GM21576 (cell line): Measurements from ENCODE around the gene ELOVL7.
"Not testable (repeated sequence)": the region's sequence is repeated elsewhere in the genome, so short reads cannot be mapped to it uniquely, and the experiment has no call there.

ENCODE experiments used
- ATAC-seq: cut with Tn5 transposase; IDR thresholded peaks from one replicate; pipeline ENCODE4 v1.9.1; 2021; ENCODE audit warnings: mild to moderate bottlenecking, moderate library complexity; ENCODE audit not compliant: unreplicated experiment

The ELOVL7 gene

DNA sequence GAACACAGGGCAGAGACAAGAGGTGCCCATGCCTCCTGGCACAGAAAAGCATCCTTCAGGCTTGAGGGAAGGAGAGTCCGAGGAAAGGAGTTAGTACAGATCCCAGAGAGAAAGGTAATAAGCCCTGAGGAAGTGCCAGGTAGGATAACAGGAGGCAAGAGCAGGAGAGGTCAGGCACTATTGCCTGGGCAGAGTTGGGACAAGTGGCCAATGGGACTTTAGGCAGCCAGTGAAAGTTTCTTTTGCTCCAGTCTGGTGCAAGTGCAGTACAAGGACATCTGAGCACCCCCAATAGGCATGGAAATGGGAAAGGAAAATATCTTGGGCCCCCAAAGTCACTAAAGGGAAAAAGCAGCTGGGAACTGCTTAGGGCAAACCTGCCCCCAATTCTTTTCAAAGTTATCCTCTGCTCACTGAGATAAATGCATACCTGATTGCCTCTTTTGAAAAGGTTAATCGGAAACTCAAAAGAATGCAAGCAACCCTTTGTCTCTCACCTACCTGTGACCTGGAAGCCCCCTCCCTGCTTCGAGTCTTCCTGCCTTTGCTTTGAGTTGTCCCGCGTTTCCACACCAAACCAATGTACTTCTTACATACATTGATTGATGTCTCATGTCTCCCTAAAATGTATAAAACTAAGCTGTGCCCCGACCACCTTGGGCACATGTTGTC lies 46.5 kb downstream of the ELOVL7 start:
- no peak for ATAC-seq

DNA sequence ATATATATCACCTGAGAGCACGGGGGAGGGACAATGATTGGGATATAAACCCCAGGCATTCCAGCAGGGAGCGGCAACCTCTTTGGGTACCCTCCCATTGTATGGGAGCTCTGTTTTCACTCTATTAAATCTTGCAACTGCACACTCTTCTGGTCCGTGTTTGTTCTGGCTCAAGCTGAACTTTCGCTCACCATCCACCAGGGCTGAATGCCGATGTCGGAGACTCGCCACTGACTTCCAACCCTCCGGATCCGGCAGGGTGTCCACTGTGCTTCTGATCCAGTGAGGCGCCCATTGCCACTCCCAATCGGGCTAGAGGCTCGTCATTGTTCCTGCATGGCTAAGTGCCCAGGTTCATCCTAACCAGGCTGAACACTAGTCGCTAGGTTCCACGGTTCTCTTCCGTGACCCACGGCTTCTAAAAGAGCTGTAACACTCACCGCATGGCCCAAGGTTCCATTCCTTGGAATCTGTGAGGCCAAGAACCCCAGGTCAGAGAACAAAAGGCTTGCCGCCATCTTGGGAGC lies 48.6 kb downstream of the ELOVL7 start:
- ATAC-seq = not testable (repeated sequence)

DNA sequence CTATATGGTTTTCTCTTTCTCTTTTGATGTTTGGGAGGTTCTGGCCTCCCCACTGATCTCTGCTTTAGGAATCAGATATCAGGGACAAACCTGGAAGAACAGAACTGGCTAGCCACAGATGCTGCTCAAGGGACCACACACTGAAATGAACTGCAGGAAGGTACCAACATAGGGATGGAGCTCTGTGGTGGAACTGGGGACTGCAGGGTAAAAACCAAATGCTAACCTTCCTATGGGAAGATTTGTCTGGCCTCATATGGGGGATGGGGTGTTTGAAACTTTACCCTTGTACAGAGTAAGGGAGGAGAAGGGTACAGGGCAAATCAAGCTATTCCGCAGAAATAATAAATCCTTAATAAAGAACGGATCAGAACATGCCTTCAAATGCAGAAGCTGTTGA lies 49.4 kb downstream of the ELOVL7 start:
- ATAC-seq = no peak

DNA sequence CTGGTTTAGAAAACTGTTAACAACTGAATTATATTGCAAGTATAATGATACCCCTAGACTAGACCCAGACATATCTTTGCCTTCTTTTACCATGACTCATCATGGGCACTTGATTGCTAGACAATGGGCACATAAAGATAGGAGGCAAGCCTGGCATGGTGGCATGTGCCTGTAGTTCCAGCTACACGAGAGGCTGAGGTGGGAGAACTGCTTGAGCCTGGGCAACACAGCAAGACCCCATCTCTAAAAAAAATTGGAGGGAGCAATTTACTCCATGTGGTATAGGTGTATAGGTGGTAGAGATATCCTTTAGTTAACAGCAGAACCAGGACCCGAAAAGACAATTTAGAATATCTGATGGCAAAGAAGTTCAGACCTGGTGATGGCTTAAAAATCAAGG lies 51.6 kb downstream of the ELOVL7 start:
- ATAC-seq = no peak

DNA sequence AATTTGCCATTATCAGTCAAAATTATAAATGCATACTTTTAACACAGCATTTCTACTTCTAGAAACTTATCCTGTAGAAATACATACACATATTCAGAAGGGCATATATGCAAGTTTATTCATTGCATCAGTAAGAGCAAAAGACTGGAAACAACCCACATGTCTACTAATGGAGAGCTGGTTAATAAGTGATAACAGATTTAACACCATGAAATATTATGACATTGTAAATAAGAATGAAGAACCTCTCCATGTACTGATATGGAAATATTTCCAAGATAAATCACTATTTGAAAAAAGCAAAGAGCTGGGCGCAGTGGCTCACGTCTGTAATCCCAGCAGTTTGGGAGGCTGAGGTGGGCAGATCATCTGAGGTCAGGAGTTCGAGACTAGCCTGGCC lies 54.5 kb downstream of the ELOVL7 start:
- no peak for ATAC-seq

DNA sequence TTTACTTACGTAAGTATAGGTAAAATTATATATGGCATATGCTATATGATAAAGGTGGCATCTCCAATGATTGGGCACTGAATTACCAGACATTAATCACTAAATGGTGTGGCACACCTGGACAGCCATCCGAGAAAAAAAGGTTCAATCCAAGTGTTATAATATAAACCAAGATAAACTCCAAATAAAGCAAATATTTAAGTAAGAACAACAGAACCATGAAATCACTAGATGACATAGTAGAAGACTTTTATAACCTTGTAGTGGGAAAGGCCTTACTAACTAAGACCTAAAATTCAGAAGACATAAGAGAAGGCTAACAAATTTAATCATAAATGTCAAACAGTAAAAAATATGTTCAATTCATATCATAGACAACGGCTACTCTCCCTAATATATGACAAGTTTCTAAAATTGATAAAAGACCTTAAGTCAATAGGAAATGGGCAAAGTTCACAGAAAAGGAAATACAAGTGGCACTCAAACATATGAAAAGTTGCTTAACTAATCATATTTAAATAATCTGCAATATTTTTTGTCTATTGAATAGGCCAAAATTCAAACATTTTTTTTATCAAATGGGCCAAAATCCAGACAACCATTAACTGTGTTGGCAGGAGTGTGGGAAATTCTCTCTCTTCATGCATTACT lies 55.1 kb downstream of the ELOVL7 start:
- ATAC-seq = no peak

DNA sequence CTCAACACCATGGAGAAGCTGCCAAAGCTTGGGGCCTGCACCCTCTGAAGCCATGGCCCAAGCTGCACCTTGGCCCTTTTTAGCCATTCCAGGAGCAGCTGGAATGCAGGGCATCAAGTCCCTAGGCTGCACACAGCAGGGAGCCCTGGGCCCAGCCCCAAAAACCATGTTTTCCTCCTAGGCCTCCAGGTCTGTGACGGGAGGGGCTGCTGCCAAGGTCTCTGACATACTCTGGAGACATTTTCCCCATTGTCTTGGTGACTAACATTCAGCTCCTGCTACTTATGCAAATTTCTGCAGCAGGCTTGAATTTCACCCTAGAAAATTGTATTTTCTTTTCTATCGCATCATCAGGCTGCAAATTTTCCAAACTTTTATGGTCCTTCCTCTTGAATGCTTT lies 64.6 kb downstream of the ELOVL7 start:
- ATAC-seq = no peak

DNA sequence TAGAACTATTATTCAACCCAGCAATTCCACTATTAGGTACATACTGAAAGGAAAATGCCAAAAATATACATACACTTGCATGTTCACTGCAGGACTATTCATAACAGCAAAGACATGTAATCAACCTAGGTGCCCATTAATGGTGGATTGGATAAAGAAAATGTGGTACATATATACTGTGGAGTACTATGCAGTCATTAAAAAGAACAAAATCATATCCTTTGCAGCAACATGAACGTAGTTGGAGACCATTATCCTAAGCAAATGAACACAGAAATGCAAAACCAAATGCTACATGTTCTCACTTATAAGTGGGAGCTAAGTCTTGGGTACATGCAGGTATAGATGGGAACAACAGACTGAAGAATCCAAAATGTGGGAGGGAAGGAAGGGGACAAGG lies 67.7 kb downstream of the ELOVL7 start:
- no peak for ATAC-seq

DNA sequence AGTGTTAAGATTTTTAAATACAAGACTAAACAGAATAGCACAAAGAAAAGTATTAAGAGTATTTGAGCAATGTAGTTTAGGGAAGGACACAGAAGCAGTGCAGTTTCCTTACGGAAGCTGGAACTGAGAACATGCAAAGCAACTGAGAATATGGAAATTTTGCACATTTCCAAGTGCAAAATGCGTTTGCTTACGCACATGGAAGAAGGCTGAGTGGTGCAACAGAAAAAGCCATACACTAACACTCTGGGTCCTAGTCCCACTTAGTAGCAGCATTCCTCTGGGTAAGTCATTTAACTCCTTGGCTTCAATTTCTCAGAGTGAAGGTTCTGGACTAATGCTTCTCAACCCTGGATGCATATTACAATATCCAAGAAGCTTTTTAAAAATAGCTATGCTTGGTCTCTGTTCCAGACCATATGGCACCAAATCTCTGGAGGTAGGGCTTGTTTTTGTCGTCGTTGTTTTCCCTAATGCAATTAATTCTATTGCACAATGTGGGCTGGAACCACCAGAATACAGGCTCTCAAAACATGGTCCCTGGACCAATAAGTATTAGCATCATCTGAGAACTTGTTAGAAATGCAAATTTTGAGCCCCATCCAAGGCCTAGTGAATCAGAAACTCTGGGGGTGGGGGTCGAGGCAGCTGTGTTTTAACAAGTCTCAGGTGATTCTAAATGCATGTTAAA lies 78.9 kb downstream of the ELOVL7 start:
- ATAC-seq = no peak

DNA sequence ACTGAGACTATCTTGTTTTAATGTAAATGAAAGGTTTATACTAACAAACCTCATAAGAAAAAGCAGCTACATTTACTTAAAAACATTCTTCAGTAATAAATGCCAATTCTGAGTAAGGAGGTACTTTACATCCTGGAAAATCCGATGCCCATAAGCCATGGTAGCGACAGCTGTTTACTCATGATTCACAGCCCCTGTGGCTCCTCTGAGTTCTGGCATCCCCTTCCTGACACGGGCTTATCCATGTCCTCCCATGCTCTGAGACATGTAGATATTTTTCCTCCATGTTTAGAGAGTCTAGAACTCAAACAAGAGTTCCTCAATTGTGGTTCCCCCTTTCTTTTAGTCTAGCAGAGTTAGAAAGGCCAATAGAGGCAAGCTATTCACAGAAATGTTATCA lies 81.0 kb downstream of the ELOVL7 start:
- ATAC-seq = no peak

DNA sequence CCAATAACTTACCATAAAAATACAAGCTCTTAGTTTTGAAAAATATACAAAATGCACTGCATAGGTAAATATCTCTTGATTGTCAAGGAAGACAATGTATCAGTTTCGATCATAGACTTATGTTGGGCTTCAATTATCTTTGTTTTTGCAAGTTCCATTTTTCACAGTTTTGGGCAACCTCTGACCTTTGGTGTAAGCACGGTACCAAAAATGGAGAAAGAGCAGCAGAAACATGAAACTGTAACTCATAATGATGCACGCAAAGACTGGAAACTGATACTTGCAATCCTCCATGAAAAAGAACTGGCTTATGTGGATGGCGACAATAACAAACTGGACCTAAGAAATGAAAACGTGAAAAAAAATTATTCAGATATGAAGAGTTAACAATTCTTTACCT lies 89.6 kb downstream of the ELOVL7 start:
- ATAC-seq = no peak

DNA sequence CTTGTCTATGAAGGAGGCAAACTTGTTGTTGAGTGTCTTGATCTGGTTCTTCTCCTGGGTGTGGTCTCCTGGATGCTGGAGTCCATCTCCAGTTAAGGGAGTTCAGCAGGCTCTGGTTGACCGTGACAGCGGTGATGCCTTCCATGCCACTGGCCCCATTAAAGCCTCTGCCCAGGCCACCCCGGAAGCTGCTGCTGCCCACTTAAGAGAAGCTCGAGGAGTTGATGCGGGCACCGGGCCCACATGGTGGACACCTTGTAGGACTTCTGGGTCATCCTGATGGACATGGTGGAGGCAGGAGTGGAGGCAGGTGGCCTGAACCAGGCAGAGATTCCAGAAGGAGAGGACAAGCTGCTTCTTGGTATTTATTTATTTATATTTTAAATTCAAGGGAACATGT lies 99.4 kb downstream of the ELOVL7 start:
- ATAC-seq = no peak

DNA sequence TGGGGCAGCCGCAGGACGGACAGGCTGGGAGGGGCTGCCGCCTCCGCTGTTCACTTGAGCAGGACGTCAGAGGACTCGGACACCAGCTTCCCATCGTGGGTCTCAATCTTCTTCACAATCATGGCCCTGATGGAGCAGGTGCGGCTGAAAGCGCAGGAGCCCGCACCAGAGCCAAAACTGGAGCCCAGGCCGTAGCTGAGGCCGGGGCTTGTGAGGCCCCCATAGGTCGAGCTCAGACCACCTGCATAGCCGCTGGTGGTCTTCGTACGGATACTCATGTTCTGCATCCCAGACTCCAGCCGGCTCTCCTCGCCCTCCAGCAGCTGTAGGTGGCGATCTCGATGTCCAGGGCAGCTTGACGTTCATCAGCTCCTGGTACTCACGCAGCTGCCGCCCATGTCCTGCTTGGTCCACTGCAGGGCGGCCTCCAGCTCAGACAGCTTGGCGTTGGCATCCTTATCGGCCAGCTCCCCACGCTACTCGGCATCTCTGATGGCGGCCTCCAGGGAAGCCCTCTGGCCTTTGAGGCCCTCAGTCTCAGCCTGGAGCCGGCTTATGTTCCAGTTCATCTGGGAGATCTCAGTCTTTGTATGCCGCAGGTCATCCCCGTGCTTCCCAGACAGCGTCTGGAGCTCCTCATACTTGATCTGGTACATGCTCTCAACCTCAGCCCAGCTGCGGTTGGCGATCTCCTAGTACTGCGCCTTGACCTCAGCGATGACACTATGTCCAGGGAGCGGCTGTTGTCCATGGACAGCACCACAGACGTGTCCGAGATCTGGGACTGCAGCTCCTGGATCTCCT lies 100.4 kb downstream of the ELOVL7 start:
- ATAC-seq = no peak

DNA sequence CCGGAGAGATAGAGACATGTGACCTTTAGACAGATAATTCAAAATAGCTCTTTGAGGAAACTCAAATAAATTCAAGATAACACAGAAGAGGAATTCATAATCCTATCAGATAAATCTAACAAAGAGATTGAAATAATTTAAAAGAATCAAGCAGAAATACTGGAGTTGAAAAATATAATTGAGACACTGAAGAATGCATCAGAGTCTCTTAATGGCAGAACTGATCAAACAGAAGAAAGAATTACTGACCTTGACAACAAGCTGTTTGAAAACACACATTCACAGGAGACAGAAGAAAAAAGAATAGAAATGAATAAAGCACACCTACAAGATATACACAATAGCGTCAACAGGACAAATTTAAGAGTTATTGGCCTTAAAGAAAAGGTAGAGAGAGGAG lies 103.7 kb downstream of the ELOVL7 start:
- ATAC-seq = no peak

DNA sequence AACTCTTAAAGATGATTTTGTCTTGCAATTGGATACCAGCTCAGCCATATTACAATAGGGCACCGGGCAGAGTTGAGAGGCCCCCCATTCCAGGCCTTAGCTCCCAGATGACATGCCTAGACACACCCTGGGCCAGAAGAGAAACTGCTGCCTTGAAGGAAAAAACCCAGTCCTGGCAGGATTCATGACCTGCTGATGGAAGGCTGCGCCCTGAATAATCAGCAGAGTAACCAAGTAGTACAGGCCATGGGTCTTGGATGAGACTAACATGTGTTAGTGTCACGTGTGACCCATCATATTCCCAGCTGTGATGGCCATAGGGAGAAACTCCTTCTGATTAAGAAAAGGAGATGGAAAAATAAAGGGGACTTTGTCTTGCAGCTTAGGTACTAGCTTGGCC lies 105.1 kb downstream of the ELOVL7 start:
- no peak for ATAC-seq

DNA sequence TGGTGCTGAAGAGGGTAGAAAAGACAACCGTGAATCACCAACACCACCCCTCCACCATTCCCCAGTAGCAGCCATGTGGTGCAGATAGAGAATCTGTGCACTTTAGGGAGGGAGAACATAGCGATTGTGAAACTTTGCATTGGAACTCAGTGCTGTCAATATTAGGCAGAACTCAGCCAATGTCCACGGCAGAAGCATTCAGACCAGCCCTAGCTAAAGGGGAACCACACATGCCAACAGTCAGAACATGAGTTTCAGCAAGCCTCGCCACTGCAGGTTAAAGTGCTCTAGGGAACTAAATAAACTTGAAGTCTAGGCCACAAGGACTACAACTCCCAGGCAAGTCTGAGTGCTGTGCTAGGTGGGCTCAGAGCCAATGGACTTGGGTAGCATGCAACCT lies 105.6 kb downstream of the ELOVL7 start:
- peak; percentile 49 for ATAC-seq

DNA sequence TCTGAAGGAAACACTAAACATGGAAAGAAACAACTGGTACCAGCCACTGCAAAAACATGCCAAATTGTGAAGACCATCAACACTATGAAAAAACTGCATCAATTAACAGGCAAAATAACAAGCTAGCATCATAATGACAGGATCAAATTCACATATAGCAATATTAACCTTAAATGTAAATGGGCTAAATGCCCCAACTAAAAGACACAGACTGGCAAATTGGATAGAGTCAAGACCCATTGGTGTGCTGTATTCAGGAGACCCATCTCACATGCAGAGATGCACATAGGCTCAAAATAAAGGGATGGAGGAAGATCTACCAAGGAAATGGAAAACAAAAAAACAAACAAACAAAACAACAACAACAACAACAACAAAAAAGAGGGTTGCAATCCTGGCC lies 113.2 kb downstream of the ELOVL7 start:
- not testable (repeated sequence) for ATAC-seq

DNA sequence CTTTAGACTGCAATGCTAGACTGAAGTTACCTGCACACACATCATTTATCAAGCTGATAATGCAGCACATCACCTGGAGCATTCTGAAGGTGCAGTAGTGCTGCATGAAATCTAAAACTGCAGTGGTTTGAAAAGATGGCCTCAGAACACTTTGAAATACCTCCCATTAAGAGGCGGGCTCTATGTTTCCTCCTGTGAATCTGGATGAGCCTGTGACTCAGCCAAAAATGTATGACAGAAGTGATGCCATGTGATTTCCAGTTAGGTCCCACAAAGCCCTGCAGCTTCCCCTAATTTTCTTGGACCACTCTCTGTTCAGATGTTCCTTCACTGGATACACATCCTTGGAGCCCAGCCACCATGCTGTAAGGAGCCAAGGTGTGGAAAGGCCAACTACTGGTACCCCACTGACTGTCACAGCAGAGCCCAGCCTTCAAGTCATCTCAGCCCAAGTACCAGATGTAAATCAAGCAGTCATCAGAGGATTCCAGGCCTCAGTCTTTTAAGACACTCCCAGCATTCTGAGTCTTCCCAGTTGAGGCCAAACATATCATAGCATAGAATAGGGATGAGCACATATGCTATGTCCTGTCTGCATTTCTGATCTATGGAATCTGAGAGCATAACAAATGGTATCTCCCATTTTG lies 116.9 kb downstream of the ELOVL7 start:
- no peak for ATAC-seq

DNA sequence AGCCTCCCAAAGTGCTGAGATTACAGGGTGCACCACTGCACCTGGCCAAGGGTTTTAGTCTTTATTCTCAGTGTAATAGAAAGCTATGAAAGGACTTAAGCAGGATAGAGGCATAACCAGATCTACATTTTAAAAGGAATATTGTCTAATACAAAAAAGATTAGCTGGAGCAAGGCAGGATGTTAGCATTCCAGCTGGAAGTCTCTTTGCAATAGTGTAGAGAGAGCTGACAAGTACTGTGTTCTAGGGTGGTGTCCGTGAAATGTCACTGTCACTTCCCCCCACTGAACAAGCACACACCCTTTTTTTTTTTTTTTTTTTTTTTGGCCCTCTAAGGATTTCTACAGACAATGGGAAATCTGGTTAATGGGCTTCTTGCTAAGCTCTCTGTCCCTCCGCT lies 119.9 kb downstream of the ELOVL7 start:
- no peak for ATAC-seq

DNA sequence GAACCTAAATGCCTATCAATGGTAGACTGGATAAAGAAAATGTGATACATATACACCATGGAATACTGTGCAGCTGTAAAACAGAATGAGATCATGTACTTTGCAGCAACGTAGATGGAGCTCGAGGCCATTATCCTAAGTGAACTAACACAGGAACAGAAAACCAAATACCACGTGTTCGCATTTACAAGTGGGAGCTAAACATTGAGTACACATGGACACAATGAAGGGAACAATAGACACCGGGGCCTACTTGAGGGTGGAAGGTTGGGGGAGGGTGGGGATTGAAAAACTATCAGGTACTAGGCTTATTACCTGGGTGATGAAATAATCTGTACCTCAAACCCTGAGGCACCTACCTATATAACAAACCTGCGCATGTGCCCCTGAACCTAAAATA lies 121.7 kb downstream of the ELOVL7 start:
- ATAC-seq = no peak

DNA sequence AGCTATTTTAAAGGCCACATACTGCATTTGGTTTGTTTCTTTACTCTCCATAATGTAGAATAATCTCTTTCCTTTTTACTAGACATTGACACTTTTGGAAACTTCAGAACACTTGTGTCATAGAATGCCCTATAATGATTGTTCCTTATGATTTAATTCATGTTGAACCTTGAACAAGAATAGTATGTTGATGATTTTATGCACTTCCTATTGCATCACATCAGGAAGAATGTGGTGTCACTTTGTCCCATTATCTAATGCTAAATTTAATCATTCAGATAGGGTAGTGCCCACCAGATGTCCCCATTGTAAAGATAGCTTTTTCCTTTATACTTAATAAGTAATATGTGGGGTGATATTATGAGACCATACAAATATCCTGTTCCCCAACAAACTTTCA lies 124.7 kb downstream of the ELOVL7 start:
- ATAC-seq = no peak
